ENCODE measurements around the gene TNRC6A. TPM values are rescaled to one million over a fixed set of nuclear protein-coding genes. Genes with fewer than 3 reads are reported as not detected.

Gene TNRC6A
- total and polyA plus RNA-seq, 2 of the 13 experiments (the other 11 are each of a cell fraction or from before 2014, with no cell fraction given) = 30.9 to 43.6 TPM

DNA sequence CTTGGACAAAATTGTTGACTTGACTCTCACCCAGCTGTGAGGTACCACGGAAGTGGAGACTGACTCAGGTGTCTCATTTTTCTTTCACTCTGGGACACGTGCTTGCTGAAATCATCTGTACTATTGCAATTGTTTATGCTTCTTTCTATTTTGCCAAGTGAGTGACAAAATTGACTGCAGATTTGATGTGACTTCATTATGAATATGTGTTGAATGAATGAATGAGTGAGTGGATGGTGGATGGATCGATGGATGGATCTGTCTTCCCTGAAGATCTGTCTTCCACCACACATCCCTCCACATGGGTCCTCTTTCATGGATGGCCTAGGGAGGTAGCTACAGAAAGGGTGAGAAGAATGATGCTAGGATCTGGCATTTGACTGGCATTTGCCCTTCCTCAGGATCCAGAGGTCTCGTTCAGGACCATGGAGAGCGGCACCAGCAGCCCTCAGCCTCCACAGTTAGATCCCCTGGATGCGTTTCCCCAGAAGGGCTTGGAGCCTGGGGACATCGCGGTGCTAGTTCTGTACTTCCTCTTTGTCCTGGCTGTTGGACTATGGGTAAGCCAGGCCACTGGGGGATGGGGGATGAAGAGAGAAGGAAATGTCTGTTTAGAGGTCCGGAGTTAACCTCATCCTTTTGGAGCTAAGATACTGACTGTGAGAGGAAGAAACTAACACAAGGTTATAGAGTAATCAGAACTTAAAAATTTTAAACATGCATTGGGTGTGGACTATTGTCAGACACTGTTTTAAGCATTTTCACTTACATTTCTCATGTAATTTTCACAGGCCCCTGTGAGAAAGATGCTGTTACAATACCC is 129.0 kb downstream of the TNRC6A start (continued):
- peak; percentile 77 for TF ChIP-seq FOSL2 (CRISPR knock-in tag; IDR thresholded peaks at IDR 0.05)
- TF ChIP-seq NRL (CRISPR knock-in tag; IDR thresholded peaks at IDR 0.05; ENCODE audit: borderline replicate concordance) = no peak
- peak; percentile 98; the same call in 1 of the 2 replicates for TF ChIP-seq ATAD3A (CRISPR knock-in tag; IDR thresholded peaks at IDR 0.05)
- TF ChIP-seq CBX2 (IDR thresholded peaks at IDR 0.05; ENCODE audit: low read depth, low read length) = no peak
- no peak for TF ChIP-seq CBX2 (CRISPR knock-in tag; IDR thresholded peaks at IDR 0.05; ENCODE audit: low read depth)
- peak; percentile 97; the same call in 1 of the 2 replicates for TF ChIP-seq ZNF354B (CRISPR knock-in tag; IDR thresholded peaks at IDR 0.05)
- no peak for TF ChIP-seq ZNF260 (CRISPR knock-in tag; IDR thresholded peaks at IDR 0.05; ENCODE audit: borderline replicate concordance, low read depth)
- TF ChIP-seq ZNF615 (CRISPR knock-in tag; IDR thresholded peaks at IDR 0.05; ENCODE audit: borderline replicate concordance) = no peak; the same call in 1 of the 2 replicates
- no peak for TF ChIP-seq ZNF34 (CRISPR knock-in tag; IDR thresholded peaks at IDR 0.05; ENCODE audit: borderline replicate concordance)
- TF ChIP-seq TFDP2 (CRISPR knock-in tag; IDR thresholded peaks at IDR 0.05) = no peak
- TF ChIP-seq ZNF24 (IDR thresholded peaks at IDR 0.05) = no peak
- no peak for TF ChIP-seq HCFC1 (IDR thresholded peaks at IDR 0.05; ENCODE audit: low read depth, low read length)
- TF ChIP-seq MEIS2 (CRISPR knock-in tag; IDR thresholded peaks at IDR 0.05) = peak; percentile 97
- TF ChIP-seq TOE1 (CRISPR knock-in tag; IDR thresholded peaks at IDR 0.05) = 0 out of 2 replicates have a peak, but pooled peaks have one; percentile 67
- TF ChIP-seq HIVEP1 (CRISPR knock-in tag; IDR thresholded peaks at IDR 0.05) = no peak
- no peak for TF ChIP-seq NR3C1 (CRISPR knock-in tag; IDR thresholded peaks at IDR 0.05)
- TF ChIP-seq ZC3H4 (CRISPR knock-in tag; IDR thresholded peaks at IDR 0.05; ENCODE audit: borderline replicate concordance) = no peak
- TF ChIP-seq NFAT5 (CRISPR knock-in tag; IDR thresholded peaks at IDR 0.05) = peak; percentile 96
- peak; percentile 94 for TF ChIP-seq PRDM4 (CRISPR knock-in tag; IDR thresholded peaks at IDR 0.05; ENCODE audit: borderline replicate concordance)
- no peak for TF ChIP-seq ZNF17 (CRISPR knock-in tag; IDR thresholded peaks at IDR 0.05)
